ENCODE data around the gene ATG10. TPM values are rescaled to one million over a fixed set of nuclear protein-coding genes. Genes with fewer than 3 reads are reported as not detected.

ATG10 gene
- total RNA-seq, 1 donor from 2014 or later: 5.3 TPM

GRCh38 chr5:82149434-82149833 lies 177.6 kb downstream of the ATG10 start:
- intact Hi-C loops (cut with micrococcal nuclease): no loop called here
- CTCF ChIA-PET: interaction anchor here (2.0 kb wide), 1 partner anchor 16 kb away, joined by 6 read pairs; no protein-coding TSS in a partner anchor
- H3K27ac Mint-ChIP-seq: no peak overlapping the region

DNA sequence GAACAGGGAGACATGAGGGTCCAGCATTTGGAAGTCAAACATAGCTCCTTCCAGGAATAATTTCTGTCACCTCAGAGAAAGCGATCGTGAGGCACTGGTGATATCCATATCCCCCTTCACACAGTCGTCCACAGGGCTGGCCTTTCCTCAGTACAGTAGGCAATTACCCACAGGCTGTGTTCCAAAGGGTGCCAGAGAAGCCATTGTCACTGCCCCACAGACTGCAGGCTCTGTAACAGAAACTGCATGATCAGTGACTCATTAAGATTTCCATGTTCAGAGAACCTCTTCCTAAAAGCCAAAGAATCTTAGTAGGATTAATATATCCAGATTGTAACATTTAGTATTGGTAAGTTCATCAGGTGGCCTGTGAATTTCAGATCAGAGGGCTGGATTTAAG lies 178.7 kb downstream of the ATG10 start:
- Mint-ChIP-seq H3K27me3 (no peaks in the 10 kb centered on the region), H3K4me1 (no peaks in the 10 kb centered on the region), H3K36me3 (ENCODE audit: low read depth) (no peaks in the 10 kb centered on the region), H3K27ac (no peak overlapping the region), H3K9me3 (no peaks in the 10 kb centered on the region), H3K4me3 (no peak overlapping the region)
- ATAC-seq (ENCODE audit: low read depth): no peak
- ChIA-PET CTCF (no interaction called here), POLR2A (no interaction called here)
- intact Hi-C loops (cut with micrococcal nuclease): no loop called here
- DNase-seq: no peak
- TF ChIP-seq, protein P1, sequence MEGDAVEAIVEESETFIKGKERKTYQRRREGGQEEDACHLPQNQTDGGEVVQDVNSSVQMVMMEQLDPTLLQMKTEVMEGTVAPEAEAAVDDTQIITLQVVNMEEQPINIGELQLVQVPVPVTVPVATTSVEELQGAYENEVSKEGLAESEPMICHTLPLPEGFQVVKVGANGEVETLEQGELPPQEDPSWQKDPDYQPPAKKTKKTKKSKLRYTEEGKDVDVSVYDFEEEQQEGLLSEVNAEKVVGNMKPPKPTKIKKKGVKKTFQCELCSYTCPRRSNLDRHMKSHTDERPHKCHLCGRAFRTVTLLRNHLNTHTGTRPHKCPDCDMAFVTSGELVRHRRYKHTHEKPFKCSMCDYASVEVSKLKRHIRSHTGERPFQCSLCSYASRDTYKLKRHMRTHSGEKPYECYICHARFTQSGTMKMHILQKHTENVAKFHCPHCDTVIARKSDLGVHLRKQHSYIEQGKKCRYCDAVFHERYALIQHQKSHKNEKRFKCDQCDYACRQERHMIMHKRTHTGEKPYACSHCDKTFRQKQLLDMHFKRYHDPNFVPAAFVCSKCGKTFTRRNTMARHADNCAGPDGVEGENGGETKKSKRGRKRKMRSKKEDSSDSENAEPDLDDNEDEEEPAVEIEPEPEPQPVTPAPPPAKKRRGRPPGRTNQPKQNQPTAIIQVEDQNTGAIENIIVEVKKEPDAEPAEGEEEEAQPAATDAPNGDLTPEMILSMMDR (IDR thresholded peaks at IDR 0.05): no peak

More at GRCh38 chr5:82149434-82149833, 177.6 kb downstream of the ATG10 start:
- no peaks in the 10 kb centered on the region for H3K36me3 Mint-ChIP-seq (ENCODE audit: low read depth)
- no peak for DNase-seq
- TF ChIP-seq, protein P1 (IDR thresholded peaks at IDR 0.05): no peak
- POLR2A ChIA-PET: no interaction called here
- H3K4me3 Mint-ChIP-seq: no peak overlapping the region
- no peaks in the 10 kb centered on the region for H3K27me3 Mint-ChIP-seq
- H3K9me3 Mint-ChIP-seq: no peaks in the 10 kb centered on the region
- no peaks in the 10 kb centered on the region for H3K4me1 Mint-ChIP-seq
- ATAC-seq (ENCODE audit: low read depth): no peak

DNA sequence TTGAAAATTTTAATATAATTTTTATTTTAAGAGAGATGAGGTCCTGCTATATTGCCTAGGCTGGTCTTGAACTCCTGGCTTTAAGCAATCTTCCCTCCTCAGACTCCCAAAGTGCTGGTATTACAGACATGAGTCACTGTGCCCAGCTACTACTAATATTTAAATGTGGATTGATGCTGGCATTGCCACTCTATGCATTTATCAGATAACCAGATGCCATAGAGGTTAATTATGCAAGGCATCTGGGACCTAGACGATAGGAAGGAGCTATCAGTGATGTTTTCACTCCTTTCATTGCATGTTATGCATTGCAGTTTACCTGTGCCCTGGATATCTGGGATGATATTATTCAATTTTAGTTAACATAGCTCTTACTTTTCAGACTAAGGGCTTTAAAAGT lies 179.4 kb downstream of the ATG10 start:
- intact Hi-C loops (cut with micrococcal nuclease): no loop called here
- CTCF ChIA-PET: no interaction called here
- Mint-ChIP-seq H3K27me3 (no peaks in the 10 kb centered on the region), H3K27ac (no peak overlapping the region), H3K4me3 (no peak overlapping the region), H3K4me1 (no peaks in the 10 kb centered on the region), H3K36me3 (ENCODE audit: low read depth) (no peaks in the 10 kb centered on the region), H3K9me3 (no peaks in the 10 kb centered on the region)
- DNase-seq (no peak), ATAC-seq (ENCODE audit: low read depth) (no peak)
- POLR2A ChIA-PET: no interaction called here
- TF ChIP-seq, protein P1 (IDR thresholded peaks at IDR 0.05): no peak

- no peak for ATAC-seq (ENCODE audit: low read depth)
- Mint-ChIP-seq H3K4me1 (no peaks in the 10 kb centered on the region), H3K27me3 (no peaks in the 10 kb centered on the region), H3K27ac (no peak overlapping the region), H3K4me3 (no peak overlapping the region), H3K9me3 (no peaks in the 10 kb centered on the region), H3K36me3 (ENCODE audit: low read depth) (no peaks in the 10 kb centered on the region)
- TF ChIP-seq, protein P1 (IDR thresholded peaks at IDR 0.05): no peak
- intact Hi-C loops (cut with micrococcal nuclease): no loop called here
- CTCF ChIA-PET: no interaction called here
- DNase-seq: no peak
- POLR2A ChIA-PET: no interaction called here
Observed at GRCh38 chr5:82151662-82152061, 179.8 kb downstream of the ATG10 start.

DNA sequence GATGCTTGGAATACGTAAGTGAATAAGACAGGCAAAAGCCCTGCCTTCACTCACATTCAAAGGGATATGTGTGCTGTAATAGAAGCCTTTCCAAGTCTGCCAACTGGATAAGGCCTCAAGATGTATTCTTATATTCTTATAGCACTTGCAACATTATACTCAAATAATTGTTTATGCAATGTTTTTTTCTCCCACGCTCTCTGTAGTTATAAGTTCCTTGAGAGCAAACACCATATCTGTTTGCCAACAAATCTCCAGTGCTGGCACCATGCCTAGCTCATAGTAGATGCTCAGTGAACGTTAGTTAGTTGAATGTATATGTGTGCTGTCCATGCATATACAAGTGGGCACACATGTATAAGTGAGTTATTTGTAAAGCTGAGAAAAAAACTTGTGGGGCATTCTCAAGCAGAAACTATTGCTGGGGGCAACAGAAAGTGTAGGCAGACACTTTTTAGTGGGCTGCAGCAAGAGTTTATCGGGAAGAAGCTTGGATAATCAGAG lies 181.2 kb downstream of the ATG10 start:
- Mint-ChIP-seq H3K4me3 (no peak overlapping the region), H3K27ac (no peak overlapping the region), H3K36me3 (ENCODE audit: low read depth) (no peaks in the 10 kb centered on the region), H3K9me3 (no peaks in the 10 kb centered on the region), H3K27me3 (no peaks in the 10 kb centered on the region), H3K4me1 (no peaks in the 10 kb centered on the region)
- CTCF ChIA-PET: no interaction called here
- ATAC-seq (ENCODE audit: low read depth): no peak
- no peak for DNase-seq
- TF ChIP-seq, protein P1 (IDR thresholded peaks at IDR 0.05): no peak
- POLR2A ChIA-PET: no interaction called here
- intact Hi-C loops (cut with micrococcal nuclease): no loop called here

Data from activated B cell treated with CpG ODN at 0.5 μM for 24 hours (primary cell).